CD14-positive monocyte (primary cell): ENCODE measurements around the gene MORC1. TPM values are rescaled to one million over a fixed set of nuclear protein-coding genes. Genes with fewer than 3 reads are reported as not detected.

ENCODE experiments used
- DNase-seq, 3 donors: peaks; one replicate each; pipeline ENCODE4 v3.0.0-alpha.2; 2011 to 2022
- H2AFZ ChIP-seq: 2 replicates; pipeline ENCODE4 v1.6.0; 2012; ENCODE audit warnings: mild to moderate bottlenecking, low read depth, low read length, inconsistent platforms; ENCODE audit not compliant: insufficient read depth, poor library complexity, severe bottlenecking
- H3K27ac ChIP-seq, 2 donors: 1 replicate in 1 of 2; 2 replicates in 1 of 2; pipeline ENCODE4 v1.5.1; 2012 to 2013; ENCODE audit warnings: low read length in 2 of 2, control low read depth in 1 of 2, inconsistent platforms in 1 of 2, low read depth in 1 of 2, mild to moderate bottlenecking in 1 of 2
- H3K27me3 ChIP-seq, 2 donors: one replicate each; pipeline versions ENCODE4 v1.6.0 to v1.6.1; 2011 to 2013; ENCODE audit warnings: low read length in 2 of 2; ENCODE audit not compliant: control insufficient read depth in 2 of 2, insufficient read depth in 2 of 2
- H3K36me3 ChIP-seq, 2 donors: replicated peaks in 1 of 2; 1 replicate in 1 of 2; 2 replicates in 1 of 2; pipeline versions ENCODE4 v1.5.1 to v1.6.1; 2012 to 2013; ENCODE audit warnings: low read length in 2 of 2, control low read depth in 1 of 2, inconsistent platforms in 1 of 2, mild to moderate bottlenecking in 1 of 2; ENCODE audit not compliant: insufficient read depth in 2 of 2, control insufficient read depth in 1 of 2
- H3K4me1 ChIP-seq, 2 donors: 1 replicate in 1 of 2; 2 replicates in 1 of 2; pipeline versions ENCODE4 v1.5.1 to v1.6.1; 2012 to 2013; ENCODE audit warnings: low read length in 2 of 2, control low read depth in 1 of 2, inconsistent platforms in 1 of 2, mild to moderate bottlenecking in 1 of 2, moderate library complexity in 1 of 2; ENCODE audit not compliant: insufficient read depth in 2 of 2, control insufficient read depth in 1 of 2
- H3K4me2 ChIP-seq: replicated peaks from 2 replicates; pipeline ENCODE3; 2012; ENCODE audit warnings: low read length, moderate library complexity, mild to moderate bottlenecking; ENCODE audit not compliant: poor library complexity, severe bottlenecking; ENCODE audit errors: extremely low read depth
- H3K4me3 ChIP-seq, 3 experiments: fragments of 200-600 bp in 1 of 3; sonication (generic) in 1 of 3; replicated peaks in 1 of 3; 1 replicate in 2 of 3; 2 replicates in 1 of 3; pipeline ENCODE4 v1.5.1; 2011 to 2013; ENCODE audit warnings: low read length in 3 of 3, mild to moderate bottlenecking in 3 of 3, control low read depth in 2 of 3, low read depth in 2 of 3, inconsistent platforms in 1 of 3, moderate library complexity in 1 of 3
- H3K79me2 ChIP-seq: 2 replicates; pipeline ENCODE4 v1.6.0; 2012; ENCODE audit warnings: mild to moderate bottlenecking, control low read depth, inconsistent platforms, low read length, moderate library complexity; ENCODE audit not compliant: insufficient read depth
- H3K9ac ChIP-seq: 2 replicates; pipeline ENCODE4 v1.6.0; 2017; ENCODE audit warnings: low read length, mild to moderate bottlenecking; ENCODE audit not compliant: insufficient read depth, poor library complexity, severe bottlenecking
- H3K9me3 ChIP-seq, 2 donors: replicated peaks in 1 of 2; 1 replicate in 1 of 2; 2 replicates in 1 of 2; pipeline versions ENCODE4 v1.5.1 to v1.6.1; 2012 to 2013; ENCODE audit warnings: low read length in 2 of 2, control low read depth in 1 of 2; ENCODE audit not compliant: control insufficient read depth in 1 of 2, insufficient read depth in 1 of 2
- H4K20me1 ChIP-seq: 2 replicates; pipeline ENCODE4 v1.6.0; 2012; ENCODE audit warnings: mild to moderate bottlenecking, low read length, control low read depth, moderate library complexity; ENCODE audit not compliant: insufficient read depth
- H3K27ac Mint-ChIP-seq, 7 donors: one replicate each; pipeline ENCODE4 v1.8.0; 2020; ENCODE audit warnings: mild to moderate bottlenecking in 7 of 7, mixed read lengths in 7 of 7, moderate library complexity in 6 of 7, inconsistent platforms in 2 of 7
- H3K27me3 Mint-ChIP-seq, 3 donors: one replicate each; pipeline ENCODE4 v1.8.0; 2021 to 2022; ENCODE audit warnings: low read depth in 3 of 3, mild to moderate bottlenecking in 3 of 3, mixed read lengths in 3 of 3, moderate library complexity in 3 of 3, inconsistent platforms in 1 of 3
- H3K36me3 Mint-ChIP-seq, 2 donors: one replicate each; pipeline ENCODE4 v1.8.0; 2020; ENCODE audit warnings: mixed read lengths in 2 of 2, inconsistent platforms in 1 of 2, mild to moderate bottlenecking in 1 of 2
- H3K4me1 Mint-ChIP-seq: one replicate; pipeline ENCODE4 v1.8.0; 2020; ENCODE audit warnings: mild to moderate bottlenecking, mixed read lengths
- H3K4me3 Mint-ChIP-seq, 2 donors: one replicate each; pipeline ENCODE4 v1.8.0; 2020; ENCODE audit warnings: mild to moderate bottlenecking in 2 of 2, mixed read lengths in 2 of 2, moderate library complexity in 1 of 2
- H3K9me3 Mint-ChIP-seq, 7 donors: one replicate each; pipeline ENCODE4 v1.8.0; 2020 to 2022; ENCODE audit warnings: mixed read lengths in 7 of 7, mild to moderate bottlenecking in 6 of 7, moderate library complexity in 6 of 7, inconsistent platforms in 2 of 7
- WGBS: methylation state at CpG from one replicate; pipeline ENCODE4 v1.1.5; 2013; ENCODE audit warnings: missing lambda C conversion rate; ENCODE audit not compliant: insufficient coverage; 5-methylcytosine and 5-hydroxymethylcytosine counted together
- intact Hi-C, 2 donors: fragments of 100-400 bp; cut with micrococcal nuclease; formaldehyde crosslinking; loops; one replicate each; pipeline versions ENCODE4 v1.15.0 to v1.15.1; 2023
- polyA plus RNA-seq, 3 donors: library from polyadenylated mRNA; depleted of rRNA in 1 of 3; unstranded in 2 of 3; stranded (reverse) in 1 of 3; fragments of 300-500 nt in 2 of 3; fragments of >200 nt in 1 of 3; fragmentation: Illumina TruSeq in 2 of 3; gene quantifications; 1 replicate in 2 of 3; 2 replicates in 1 of 3; pipeline ENCODE4 v1.2.3, GENCODE V29; 2012 to 2021
- TF ChIP-seq, protein P1 (sequence below): fragments of 200-600 bp; IDR thresholded peaks from one replicate; pipeline ENCODE4 v1.8.0; 2022; ENCODE audit warnings: antibody characterized with exemption, mild to moderate bottlenecking

Gene MORC1
- polyA plus RNA-seq, 3 donors: not detected

DNA sequence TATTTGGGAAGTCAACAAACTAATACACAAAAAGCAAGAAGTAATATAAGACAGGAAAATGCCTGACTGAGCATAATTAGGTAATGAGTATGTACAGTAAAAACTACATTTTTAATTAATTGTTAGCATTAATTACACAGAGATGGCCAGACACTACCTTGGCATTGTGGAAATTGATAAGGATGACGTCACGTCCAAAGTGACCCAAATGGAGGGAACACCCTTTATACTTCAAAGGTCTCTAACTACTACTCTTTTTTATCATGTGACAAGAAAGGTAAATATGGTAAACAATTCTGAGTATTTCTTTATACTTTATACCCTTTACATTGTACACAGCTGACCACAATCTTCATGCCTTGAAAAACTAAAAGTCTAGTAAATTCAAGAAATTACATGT, 141.9 kb downstream of the MORC1 start:
- H3K4me1 ChIP-seq: no peaks in the 10 kb centered on the region
- no peak overlapping the region for H3K4me2 ChIP-seq
- H2AFZ ChIP-seq: no peak overlapping the region
- H3K9ac ChIP-seq: no peak overlapping the region
- TF ChIP-seq, protein P1, sequence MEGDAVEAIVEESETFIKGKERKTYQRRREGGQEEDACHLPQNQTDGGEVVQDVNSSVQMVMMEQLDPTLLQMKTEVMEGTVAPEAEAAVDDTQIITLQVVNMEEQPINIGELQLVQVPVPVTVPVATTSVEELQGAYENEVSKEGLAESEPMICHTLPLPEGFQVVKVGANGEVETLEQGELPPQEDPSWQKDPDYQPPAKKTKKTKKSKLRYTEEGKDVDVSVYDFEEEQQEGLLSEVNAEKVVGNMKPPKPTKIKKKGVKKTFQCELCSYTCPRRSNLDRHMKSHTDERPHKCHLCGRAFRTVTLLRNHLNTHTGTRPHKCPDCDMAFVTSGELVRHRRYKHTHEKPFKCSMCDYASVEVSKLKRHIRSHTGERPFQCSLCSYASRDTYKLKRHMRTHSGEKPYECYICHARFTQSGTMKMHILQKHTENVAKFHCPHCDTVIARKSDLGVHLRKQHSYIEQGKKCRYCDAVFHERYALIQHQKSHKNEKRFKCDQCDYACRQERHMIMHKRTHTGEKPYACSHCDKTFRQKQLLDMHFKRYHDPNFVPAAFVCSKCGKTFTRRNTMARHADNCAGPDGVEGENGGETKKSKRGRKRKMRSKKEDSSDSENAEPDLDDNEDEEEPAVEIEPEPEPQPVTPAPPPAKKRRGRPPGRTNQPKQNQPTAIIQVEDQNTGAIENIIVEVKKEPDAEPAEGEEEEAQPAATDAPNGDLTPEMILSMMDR: no peak
- H3K27ac ChIP-seq: no peak overlapping the region
- no peaks in the 10 kb centered on the region for H3K79me2 ChIP-seq
- no peaks in the 10 kb centered on the region for H3K27me3 Mint-ChIP-seq
- H4K20me1 ChIP-seq: no peaks in the 10 kb centered on the region
- H3K9me3 ChIP-seq: no peaks in the 10 kb centered on the region
- no peaks in the 10 kb centered on the region for H3K36me3 ChIP-seq
- no peaks in the 10 kb centered on the region for H3K36me3 Mint-ChIP-seq
- no peaks in the 10 kb centered on the region for H3K4me1 Mint-ChIP-seq
- intact Hi-C loops: no loop called here
- no peak overlapping the region for H3K27ac Mint-ChIP-seq
- H3K4me3 Mint-ChIP-seq: no peak overlapping the region
- no peaks in the 10 kb centered on the region for H3K27me3 ChIP-seq
- no peak overlapping the region for H3K4me3 ChIP-seq
- no CpG with 5 or more reads among the region's 2 CpGs for WGBS
- peaks cover 0 to 3% (median 1%) of the 10 kb centered on the region in 7 donors for H3K9me3 Mint-ChIP-seq
- DNase-seq: no peak

DNA sequence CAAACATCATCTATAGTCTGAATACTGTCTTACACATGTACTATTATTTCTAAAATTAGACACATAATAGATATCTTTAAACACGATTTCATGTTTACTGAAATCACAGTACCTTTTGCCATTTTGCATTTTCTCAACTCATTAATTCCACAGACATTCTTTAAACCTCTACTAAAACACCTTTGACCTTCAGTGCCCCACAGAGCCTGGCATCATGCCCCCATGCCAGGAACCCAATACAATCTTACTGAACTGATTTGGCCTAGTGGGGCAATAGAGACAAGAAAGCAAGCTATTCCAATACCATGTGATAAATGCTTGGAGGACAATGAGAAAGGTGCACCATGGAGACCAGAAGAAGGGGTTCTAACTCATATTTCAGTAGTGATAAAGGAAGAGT, 144.9 kb downstream of the MORC1 start:
- H3K27me3 ChIP-seq: no peaks in the 10 kb centered on the region
- Mint-ChIP-seq H3K9me3 (peaks cover 0 to 2% (median 1%) of the 10 kb centered on the region in 7 donors), H3K4me1 (no peaks in the 10 kb centered on the region), H3K4me3 (no peak overlapping the region), H3K27ac (no peak overlapping the region), H3K36me3 (no peaks in the 10 kb centered on the region), H3K27me3 (no peaks in the 10 kb centered on the region)
- TF ChIP-seq, protein P1: no peak
- intact Hi-C loops: no loop called here
- no peaks in the 10 kb centered on the region for H4K20me1 ChIP-seq
- no peaks in the 10 kb centered on the region for H3K9me3 ChIP-seq
- H3K36me3 ChIP-seq: no peaks in the 10 kb centered on the region
- 80% methylated on average over 1 of the region's 1 CpG for WGBS
- no peaks in the 10 kb centered on the region for H3K79me2 ChIP-seq
- H3K9ac ChIP-seq: no peak overlapping the region
- no peaks in the 10 kb centered on the region for H3K4me1 ChIP-seq
- H2AFZ ChIP-seq: no peak overlapping the region
- H3K4me2 ChIP-seq: no peak overlapping the region
- H3K4me3 ChIP-seq: no peak overlapping the region
- no peak overlapping the region for H3K27ac ChIP-seq
- DNase-seq: no peak
